Activated naive CD4-positive, alpha-beta T cell treated with anti-CD3 and anti-CD28 coated beads for 36 hours (primary cell): ENCODE results near the gene AGFG2. TPM values are rescaled to one million over a fixed set of nuclear protein-coding genes. Genes with fewer than 3 reads are reported as not detected.
A peak's percentile ranks its signal among the peaks of the same experiment; 100 is the strongest.
"Not testable (repeated sequence)": the region's sequence is repeated elsewhere in the genome, so short reads cannot be mapped to it uniquely, and the experiment has no call there.

Experiments
- CTCF ChIA-PET: fragments of 350-600 bp; sonication (Branson Sonifier 250); formaldehyde crosslinking; loops from one replicate; lab custom pipeline; 2021; ENCODE audit warnings: antibody characterized with exemption; lab: Charles Lee
- DNase-seq: peaks from one replicate; pipeline ENCODE4 v3.0.0-alpha.2; 2020
- H3K27ac Mint-ChIP-seq: one replicate; pipeline ENCODE4 v1.8.0; 2021; ENCODE audit warnings: mild to moderate bottlenecking, mixed read lengths
- H3K27me3 Mint-ChIP-seq: one replicate; pipeline ENCODE4 v1.8.0; 2021; ENCODE audit warnings: low read depth, mixed read lengths
- H3K36me3 Mint-ChIP-seq: one replicate; pipeline ENCODE4 v1.8.0; 2021; ENCODE audit warnings: low read depth, mixed read lengths
- H3K4me1 Mint-ChIP-seq: one replicate; pipeline ENCODE4 v1.8.0; 2021; ENCODE audit warnings: low read depth, mixed read lengths
- H3K4me3 Mint-ChIP-seq: one replicate; pipeline ENCODE4 v1.8.0; 2021; ENCODE audit warnings: mild to moderate bottlenecking, moderate library complexity, mixed read lengths
- H3K9me3 Mint-ChIP-seq: one replicate; pipeline ENCODE4 v1.8.0; 2021; ENCODE audit warnings: mixed read lengths
- intact Hi-C: fragments of 100-400 bp; cut with micrococcal nuclease; formaldehyde crosslinking; loops from one replicate; pipeline ENCODE4 v1.15.1; 2023
- total RNA-seq, 2 experiments: library from RNA; stranded (reverse); gene quantifications; one replicate each; pipeline ENCODE4 v1.2.3, GENCODE V29; 2021

AGFG2 gene
- total RNA-seq, 2 experiments from 2014 or later: 23.4 to 23.9 TPM

DNA sequence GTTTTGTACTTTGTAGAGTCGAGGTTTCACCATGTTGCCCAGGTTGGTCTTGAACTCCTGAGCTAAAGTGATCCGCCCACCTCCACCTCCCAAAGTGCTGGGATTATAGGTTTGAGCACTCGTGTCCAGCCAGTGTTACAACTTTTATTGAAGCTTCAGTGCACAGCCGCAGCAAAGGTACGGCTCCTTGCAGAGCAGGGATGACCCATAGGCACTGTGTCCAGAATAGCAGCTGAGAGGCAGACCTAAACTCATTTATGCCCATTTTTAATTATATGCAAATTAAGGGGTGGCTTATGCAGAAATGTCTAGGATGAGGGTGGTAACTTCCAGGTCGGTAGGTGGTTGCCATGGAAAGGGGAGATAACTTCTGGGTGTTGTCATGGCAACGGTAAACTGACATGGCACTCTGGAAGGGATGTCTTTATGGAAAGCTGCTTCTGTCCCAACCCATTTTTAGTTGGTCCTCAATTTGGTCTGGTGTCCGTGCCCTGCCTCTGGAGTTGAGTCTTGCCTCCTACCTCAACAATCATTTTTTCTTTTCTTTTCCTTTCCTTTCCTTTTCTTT is 32.6 kb upstream of the AGFG2 start:
- Mint-ChIP-seq H3K27ac (no peak overlapping the region), H3K36me3 (no peaks in the 10 kb centered on the region), H3K9me3 (no peaks in the 10 kb centered on the region), H3K27me3 (no peaks in the 10 kb centered on the region), H3K4me3 (no peak overlapping the region), H3K4me1 (no peaks in the 10 kb centered on the region)
- CTCF ChIA-PET: no interaction called here
- intact Hi-C loops: no loop called here
- DNase-seq: no peak

- Mint-ChIP-seq H3K36me3 (no peaks in the 10 kb centered on the region), H3K4me1 (no peaks in the 10 kb centered on the region), H3K27me3 (no peaks in the 10 kb centered on the region), H3K4me3 (no peak overlapping the region), H3K9me3 (no peaks in the 10 kb centered on the region), H3K27ac (no peak overlapping the region)
- no peak for DNase-seq
- CTCF ChIA-PET: no interaction called here
- intact Hi-C loops: no loop called here
Measured at GRCh38 chr7:100509231-100509630, 29.8 kb upstream of the AGFG2 start.

GRCh38 chr7:100510437-100511239 is 28.4 kb upstream of the AGFG2 start:
- no peaks in the 10 kb centered on the region for H3K9me3 Mint-ChIP-seq
- H3K4me3 Mint-ChIP-seq: no peak overlapping the region
- intact Hi-C loops: no loop called here
- H3K4me1 Mint-ChIP-seq: peaks cover 10% of the 10 kb centered on the region
- no peak for DNase-seq
- CTCF ChIA-PET: no interaction called here
- no peak overlapping the region for H3K27ac Mint-ChIP-seq
- no peaks in the 10 kb centered on the region for H3K27me3 Mint-ChIP-seq
- H3K36me3 Mint-ChIP-seq: no peaks in the 10 kb centered on the region

DNA sequence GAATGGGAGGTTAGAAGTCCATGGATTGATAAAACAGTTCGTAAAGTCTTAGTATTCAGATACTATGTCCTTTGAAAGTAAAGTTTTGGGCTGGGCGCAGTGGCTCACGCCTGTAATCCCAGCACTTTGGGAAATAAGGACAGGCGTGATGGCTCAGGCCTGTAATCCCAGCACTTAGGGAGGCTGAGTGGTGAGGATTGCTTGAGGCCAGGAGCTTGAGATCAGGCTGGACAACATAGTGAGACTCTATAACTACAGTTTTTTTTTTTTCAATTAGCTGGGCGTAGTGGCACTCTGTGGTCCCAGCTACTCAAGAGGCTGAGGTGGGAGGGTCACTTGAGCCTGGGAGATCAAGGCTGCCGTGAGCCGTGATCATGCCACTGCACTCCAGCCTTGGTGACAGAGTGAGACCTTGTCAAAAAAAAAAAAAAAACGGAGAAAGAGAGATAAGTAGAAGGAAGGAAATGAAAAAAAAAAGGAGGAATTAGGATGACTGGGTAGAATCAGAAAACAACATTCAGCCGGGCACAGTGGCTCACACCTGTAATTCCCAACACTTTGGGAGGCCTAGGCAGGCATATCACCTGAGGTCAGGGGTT is 25.7 kb upstream of the AGFG2 start:
- CTCF ChIA-PET: interaction anchor here (0.6 kb wide), 1 partner anchor 47 kb away, joined by 4 read pairs; no protein-coding TSS in a partner anchor
- no peak for DNase-seq
- Mint-ChIP-seq H3K27ac (no peak overlapping the region), H3K36me3 (no peaks in the 10 kb centered on the region), H3K27me3 (no peaks in the 10 kb centered on the region), H3K4me1 (peaks cover 24% of the 10 kb centered on the region), H3K9me3 (no peaks in the 10 kb centered on the region), H3K4me3 (no peak overlapping the region)
- intact Hi-C loops: no loop called here

- Mint-ChIP-seq H3K4me3 (no peak overlapping the region), H3K4me1 (peaks cover 24% of the 10 kb centered on the region), H3K27ac (peak overlapping the region; percentile 24), H3K9me3 (no peaks in the 10 kb centered on the region), H3K27me3 (no peaks in the 10 kb centered on the region), H3K36me3 (no peaks in the 10 kb centered on the region)
- DNase-seq: no peak
- CTCF ChIA-PET: interaction anchor here (1.2 to 1.3 kb wide), 2 partner anchors 33 to 45 kb away, joined by 4 to 8 read pairs; no protein-coding TSS in a partner anchor
- intact Hi-C loops: no loop called here
Measured at GRCh38 chr7:100515072-100515532, 23.9 kb upstream of the AGFG2 start.

GRCh38 chr7:100516135-100516812 is 22.7 kb upstream of the AGFG2 start:
- Mint-ChIP-seq H3K4me1 (peaks cover 24% of the 10 kb centered on the region), H3K36me3 (no peaks in the 10 kb centered on the region), H3K27me3 (no peaks in the 10 kb centered on the region), H3K27ac (peak overlapping the region; percentile 59), H3K9me3 (no peaks in the 10 kb centered on the region), H3K4me3 (no peak overlapping the region)
- intact Hi-C loops: no loop called here
- CTCF ChIA-PET: interaction anchor here (1.2 to 1.3 kb wide), 3 partner anchors 34 to 48 kb away, joined by 4 to 8 read pairs (median 4); no protein-coding TSS in a partner anchor
- peak; percentile 38 for DNase-seq

DNA sequence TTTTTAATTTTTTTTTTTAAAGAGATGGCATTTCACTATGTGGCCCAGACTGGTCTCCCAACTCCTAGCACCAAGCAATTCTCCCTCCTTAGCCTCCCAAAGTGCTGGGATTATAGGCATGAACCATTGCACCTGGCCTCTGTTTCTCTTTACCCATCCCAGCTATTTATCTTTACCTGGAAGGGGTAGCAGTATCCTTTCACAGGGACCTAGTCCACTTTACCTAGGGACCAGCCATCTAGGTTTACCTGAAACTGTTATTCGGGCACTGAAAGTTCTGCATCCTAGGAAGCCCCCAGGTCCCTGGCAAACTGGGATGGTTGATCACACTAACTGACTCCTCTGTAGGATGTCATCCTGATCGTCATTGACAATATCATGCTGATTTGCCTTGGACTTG is 21.7 kb upstream of the AGFG2 start:
- intact Hi-C loops: no loop called here
- Mint-ChIP-seq H3K36me3 (no peaks in the 10 kb centered on the region), H3K27ac (no peak overlapping the region), H3K4me3 (no peak overlapping the region), H3K27me3 (no peaks in the 10 kb centered on the region), H3K4me1 (peaks cover 24% of the 10 kb centered on the region), H3K9me3 (no peaks in the 10 kb centered on the region)
- CTCF ChIA-PET: interaction anchor here (1.3 kb wide), 1 partner anchor 35 kb away, joined by 4 read pairs; no protein-coding TSS in a partner anchor
- DNase-seq: no peak

GRCh38 chr7:100519580-100519979 is 19.4 kb upstream of the AGFG2 start:
- intact Hi-C loops: no loop called here
- peaks cover 23% of the 10 kb centered on the region for H3K4me1 Mint-ChIP-seq
- H3K4me3 Mint-ChIP-seq: no peak overlapping the region
- no peaks in the 10 kb centered on the region for H3K27me3 Mint-ChIP-seq
- no peak overlapping the region for H3K27ac Mint-ChIP-seq
- H3K36me3 Mint-ChIP-seq: no peaks in the 10 kb centered on the region
- no peak for DNase-seq
- H3K9me3 Mint-ChIP-seq: no peaks in the 10 kb centered on the region
- CTCF ChIA-PET: interaction anchor here (0.9 to 2.7 kb wide), 2 partner anchors 40 to 50 kb away, joined by 3 to 14 read pairs; no protein-coding TSS in a partner anchor

- H3K27me3 Mint-ChIP-seq: no peaks in the 10 kb centered on the region
- H3K4me1 Mint-ChIP-seq: peaks cover 19% of the 10 kb centered on the region
- no peaks in the 10 kb centered on the region for H3K36me3 Mint-ChIP-seq
- no peak overlapping the region for H3K4me3 Mint-ChIP-seq
- CTCF ChIA-PET: interaction anchor here (0.6 to 2.7 kb wide), 3 partner anchors 36 to 51 kb away, joined by 3 to 14 read pairs (median 3); no protein-coding TSS in a partner anchor
- H3K9me3 Mint-ChIP-seq: no peaks in the 10 kb centered on the region
- intact Hi-C loops: no loop called here
- DNase-seq: no peak
- H3K27ac Mint-ChIP-seq: no peak overlapping the region
Measured at GRCh38 chr7:100520138-100520537, 18.9 kb upstream of the AGFG2 start.

DNA sequence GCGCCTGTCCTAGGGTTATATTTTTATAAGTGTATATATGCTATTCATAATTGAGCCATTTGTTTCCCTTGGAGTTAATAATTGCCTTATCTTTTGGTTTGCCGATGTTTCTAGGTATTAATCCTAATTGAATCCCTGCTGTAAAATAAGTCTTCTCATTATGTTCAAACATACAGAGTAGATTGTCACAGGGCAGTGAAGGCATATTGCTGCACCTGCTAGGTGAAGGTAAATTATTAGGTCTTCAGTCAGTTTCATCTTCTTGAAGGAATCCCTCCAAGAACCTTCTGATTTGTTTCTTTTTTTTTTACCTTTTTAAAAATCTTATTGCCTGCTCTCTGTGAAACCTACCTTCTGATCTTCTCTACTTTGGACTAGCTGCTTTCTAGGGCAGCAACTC is 17.9 kb upstream of the AGFG2 start:
- Mint-ChIP-seq H3K4me1 (peaks cover 10% of the 10 kb centered on the region), H3K36me3 (no peaks in the 10 kb centered on the region), H3K4me3 (no peak overlapping the region), H3K9me3 (no peaks in the 10 kb centered on the region), H3K27me3 (no peaks in the 10 kb centered on the region), H3K27ac (no peak overlapping the region)
- CTCF ChIA-PET: interaction anchor here (0.7 to 2.7 kb wide), 3 partner anchors 28 to 650 kb away, joined by 3 to 14 read pairs (median 3); no protein-coding TSS in a partner anchor
- no peak for DNase-seq
- intact Hi-C loops: no loop called here

DNA sequence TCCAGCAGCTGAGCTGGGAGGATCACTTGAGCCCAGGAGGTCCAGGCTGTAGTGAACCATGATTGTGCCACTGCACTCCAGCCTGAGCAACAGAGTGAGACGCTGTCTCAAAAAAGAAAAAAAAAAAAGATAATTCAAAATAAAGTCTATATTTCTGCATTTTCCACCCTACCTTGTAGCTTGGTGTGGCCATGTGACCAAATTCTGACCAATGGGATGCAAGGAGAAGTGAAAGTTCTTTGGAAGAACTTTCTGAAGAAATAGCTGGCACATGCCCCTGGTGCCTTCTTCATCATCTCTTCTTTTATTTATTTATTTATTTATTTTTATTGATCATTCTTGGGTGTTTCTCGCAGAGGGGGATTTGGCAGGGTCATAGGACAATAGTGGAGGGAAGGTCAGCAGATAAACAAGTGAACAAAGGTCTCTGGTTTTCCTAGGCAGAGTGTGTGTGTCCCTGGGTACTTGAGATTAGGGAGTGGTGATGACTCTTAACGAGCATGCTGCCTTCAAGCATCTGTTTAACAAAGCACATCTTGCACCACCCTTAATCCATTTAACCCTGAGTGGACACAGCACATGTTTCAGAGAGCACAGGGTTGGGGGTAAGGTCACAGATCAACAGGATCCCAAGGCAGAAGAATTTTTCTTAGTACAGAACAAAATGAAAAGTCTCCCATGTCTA is 17.0 kb upstream of the AGFG2 start:
- H3K4me3 Mint-ChIP-seq, H3K27me3 Mint-ChIP-seq, DNase-seq, H3K27ac Mint-ChIP-seq, intact Hi-C loops, H3K36me3 Mint-ChIP-seq, H3K4me1 Mint-ChIP-seq, H3K9me3 Mint-ChIP-seq: not testable (repeated sequence)
- CTCF ChIA-PET: interaction anchor here (2.7 kb wide), 1 partner anchor 38 kb away, joined by 14 read pairs; no protein-coding TSS in a partner anchor
